HG02623 (cell line): ENCODE results near the gene ABHD12.

ENCODE experiments used
- ATAC-seq: cut with Tn5 transposase; IDR thresholded peaks from one replicate; pipeline ENCODE4 v1.9.1; 2021; ENCODE audit warnings: moderate library complexity; ENCODE audit not compliant: unreplicated experiment

The ABHD12 gene

GRCh38 chr20:25382704-25383370, 7.8 kb downstream of the ABHD12 start:
- ATAC-seq: no peak

- ATAC-seq: no peak
Measured at GRCh38 chr20:25380945-25381614, 9.6 kb downstream of the ABHD12 start.

- no peak for ATAC-seq
Measured at GRCh38 chr20:25378884-25379733, 11.5 kb downstream of the ABHD12 start.

- no peak for ATAC-seq
Measured at GRCh38 chr20:25378189-25378883, 12.3 kb downstream of the ABHD12 start.

GRCh38 chr20:25376886-25377285, 13.7 kb downstream of the ABHD12 start:
- ATAC-seq: no peak

GRCh38 chr20:25376236-25376635, 14.4 kb downstream of the ABHD12 start:
- no peak for ATAC-seq

GRCh38 chr20:25374842-25375241, 15.8 kb downstream of the ABHD12 start:
- ATAC-seq: no peak

- ATAC-seq: no peak
Measured at GRCh38 chr20:25372584-25373336, 17.9 kb downstream of the ABHD12 start.

- no peak for ATAC-seq
Measured at GRCh38 chr20:25369971-25370370, 20.7 kb downstream of the ABHD12 start.

- ATAC-seq: no peak
Measured at GRCh38 chr20:25369529-25369928, 21.1 kb downstream of the ABHD12 start.

- no peak for ATAC-seq
Measured at GRCh38 chr20:25368976-25369375, 21.7 kb downstream of the ABHD12 start.

- ATAC-seq: no peak
Measured at GRCh38 chr20:25368526-25368925, 22.1 kb downstream of the ABHD12 start.

- ATAC-seq: no peak
Measured at GRCh38 chr20:25364879-25365699, 25.5 kb downstream of the ABHD12 start.

GRCh38 chr20:25364180-25364788, 26.4 kb downstream of the ABHD12 start:
- ATAC-seq: no peak

- ATAC-seq: no peak
Measured at GRCh38 chr20:25361287-25361683, 29.4 kb downstream of the ABHD12 start.

- ATAC-seq: no peak
Measured at GRCh38 chr20:25360631-25361286, 29.9 kb downstream of the ABHD12 start.

- no peak for ATAC-seq
Measured at GRCh38 chr20:25356271-25356933, 34.2 kb downstream of the ABHD12 start.

GRCh38 chr20:25355866-25356265, 34.8 kb downstream of the ABHD12 start:
- no peak for ATAC-seq
